Measurements from ENCODE around the gene PPIA. TPM values are rescaled to one million over a fixed set of nuclear protein-coding genes. Genes with fewer than 3 reads are reported as not detected.
A peak's percentile ranks its signal among the peaks of the same experiment; 100 is the strongest.

Gene PPIA
- total and polyA plus RNA-seq, 4 donors: 1,416 to 5,113 (median 2,465) TPM

GRCh38 chr7:44761207-44762161 is 35.0 kb upstream of the PPIA start:
- Histone ChIP-seq H3K9me3 (ENCODE audit: control insufficient read depth in 4 of 4, insufficient read depth in 3 of 4, low read length in 3 of 4) (no peaks in the 10 kb centered on the region), H3K27me3 (ENCODE audit: control insufficient read depth in 3 of 3, insufficient read depth in 3 of 3, low read length in 2 of 3) (no peaks in the 10 kb centered on the region), H3K9ac (ENCODE audit: insufficient read depth in 1 of 2, low read length in 2 of 2) (no peak overlapping the region), H3K4me3 (no peak overlapping the region), H3K27ac (ENCODE audit: low read depth in 1 of 2, low read length in 1 of 2) (no peak overlapping the region), H3K36me3 (ENCODE audit: control insufficient read depth in 4 of 4, insufficient read depth in 4 of 4, low read length in 4 of 4) (peaks cover 18 to 83% (median 20%) of the 10 kb centered on the region in 4 donors), H3K4me1 (ENCODE audit: control insufficient read depth in 5 of 5, insufficient read depth in 5 of 5, low read length in 5 of 5) (peaks cover 0 to 15% (median 8%) of the 10 kb centered on the region in 5 donors)
- 86 to 90% methylated on average over 48 of the region's 48 CpGs for WGBS, 2 donors
- ATAC-seq (ENCODE audit: insufficient read depth, low FRiP score): no peak
- DNase-seq: peak; percentile 38 to 54 (median 51)
- TF ChIP-seq, protein P1, sequence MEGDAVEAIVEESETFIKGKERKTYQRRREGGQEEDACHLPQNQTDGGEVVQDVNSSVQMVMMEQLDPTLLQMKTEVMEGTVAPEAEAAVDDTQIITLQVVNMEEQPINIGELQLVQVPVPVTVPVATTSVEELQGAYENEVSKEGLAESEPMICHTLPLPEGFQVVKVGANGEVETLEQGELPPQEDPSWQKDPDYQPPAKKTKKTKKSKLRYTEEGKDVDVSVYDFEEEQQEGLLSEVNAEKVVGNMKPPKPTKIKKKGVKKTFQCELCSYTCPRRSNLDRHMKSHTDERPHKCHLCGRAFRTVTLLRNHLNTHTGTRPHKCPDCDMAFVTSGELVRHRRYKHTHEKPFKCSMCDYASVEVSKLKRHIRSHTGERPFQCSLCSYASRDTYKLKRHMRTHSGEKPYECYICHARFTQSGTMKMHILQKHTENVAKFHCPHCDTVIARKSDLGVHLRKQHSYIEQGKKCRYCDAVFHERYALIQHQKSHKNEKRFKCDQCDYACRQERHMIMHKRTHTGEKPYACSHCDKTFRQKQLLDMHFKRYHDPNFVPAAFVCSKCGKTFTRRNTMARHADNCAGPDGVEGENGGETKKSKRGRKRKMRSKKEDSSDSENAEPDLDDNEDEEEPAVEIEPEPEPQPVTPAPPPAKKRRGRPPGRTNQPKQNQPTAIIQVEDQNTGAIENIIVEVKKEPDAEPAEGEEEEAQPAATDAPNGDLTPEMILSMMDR (IDR thresholded peaks at IDR 0.05; ENCODE audit: control extremely low read depth, extremely low read depth): no peak

GRCh38 chr7:44762300-44762699 is 34.2 kb upstream of the PPIA start:
- 84 to 92% methylated on average over 9 of the region's 9 CpGs for WGBS, 2 donors
- peaks cover 19 to 83% (median 22%) of the 10 kb centered on the region in 4 donors for H3K36me3 ChIP-seq (ENCODE audit: control insufficient read depth in 4 of 4, insufficient read depth in 4 of 4, low read length in 4 of 4)
- H3K9ac ChIP-seq (ENCODE audit: insufficient read depth in 1 of 2, low read length in 2 of 2): no peak overlapping the region
- H3K4me1 ChIP-seq (ENCODE audit: control insufficient read depth in 5 of 5, insufficient read depth in 5 of 5, low read length in 5 of 5): peaks cover 0 to 11% (median 0%) of the 10 kb centered on the region in 5 donors
- H3K27ac ChIP-seq (ENCODE audit: low read depth in 1 of 2, low read length in 1 of 2): no peak overlapping the region
- no peaks in the 10 kb centered on the region for H3K9me3 ChIP-seq (ENCODE audit: control insufficient read depth in 4 of 4, insufficient read depth in 3 of 4, low read length in 3 of 4)
- no peaks in the 10 kb centered on the region for H3K27me3 ChIP-seq (ENCODE audit: control insufficient read depth in 3 of 3, insufficient read depth in 3 of 3, low read length in 2 of 3)
- TF ChIP-seq, protein P1 (IDR thresholded peaks at IDR 0.05; ENCODE audit: control extremely low read depth, extremely low read depth): no peak
- ATAC-seq (ENCODE audit: insufficient read depth, low FRiP score) (no peak), DNase-seq (no peak)
- H3K4me3 ChIP-seq: no peak overlapping the region

GRCh38 chr7:44762726-44763522 is 33.6 kb upstream of the PPIA start:
- H3K36me3 ChIP-seq (ENCODE audit: control insufficient read depth in 4 of 4, insufficient read depth in 4 of 4, low read length in 4 of 4): peaks cover 22 to 85% (median 23%) of the 10 kb centered on the region in 4 donors
- H3K4me1 ChIP-seq (ENCODE audit: control insufficient read depth in 5 of 5, insufficient read depth in 5 of 5, low read length in 5 of 5): peaks cover 0 to 12% (median 4%) of the 10 kb centered on the region in 5 donors
- no peaks in the 10 kb centered on the region for H3K9me3 ChIP-seq (ENCODE audit: control insufficient read depth in 4 of 4, insufficient read depth in 3 of 4, low read length in 3 of 4)
- ATAC-seq (ENCODE audit: insufficient read depth, low FRiP score): no peak
- H3K9ac ChIP-seq (ENCODE audit: insufficient read depth in 1 of 2, low read length in 2 of 2): no peak overlapping the region
- DNase-seq: no peak
- no peak overlapping the region for H3K27ac ChIP-seq (ENCODE audit: low read depth in 1 of 2, low read length in 1 of 2)
- TF ChIP-seq, protein P1 (IDR thresholded peaks at IDR 0.05; ENCODE audit: control extremely low read depth, extremely low read depth): no peak
- 94 to 97% methylated on average over 20 of the region's 20 CpGs for WGBS, 2 donors
- no peak overlapping the region for H3K4me3 ChIP-seq
- no peaks in the 10 kb centered on the region for H3K27me3 ChIP-seq (ENCODE audit: control insufficient read depth in 3 of 3, insufficient read depth in 3 of 3, low read length in 2 of 3)

Data from lung (tissue), 12 donors.